ENCODE data around the gene MAST3. TPM values are rescaled to one million over a fixed set of nuclear protein-coding genes. Genes with fewer than 3 reads are reported as not detected.

MAST3 gene
- total RNA-seq, 1 donor from 2014 or later: 13.4 TPM

- TF ChIP-seq CTCF (conservative IDR thresholded peaks at IDR 0.05): no peak
- H3K27me3 Mint-ChIP-seq (ENCODE audit: low read depth): peaks cover 8% of the 10 kb centered on the region
Measured at GRCh38 chr19:18091217-18091608, 6.4 kb upstream of the MAST3 start.

DNA sequence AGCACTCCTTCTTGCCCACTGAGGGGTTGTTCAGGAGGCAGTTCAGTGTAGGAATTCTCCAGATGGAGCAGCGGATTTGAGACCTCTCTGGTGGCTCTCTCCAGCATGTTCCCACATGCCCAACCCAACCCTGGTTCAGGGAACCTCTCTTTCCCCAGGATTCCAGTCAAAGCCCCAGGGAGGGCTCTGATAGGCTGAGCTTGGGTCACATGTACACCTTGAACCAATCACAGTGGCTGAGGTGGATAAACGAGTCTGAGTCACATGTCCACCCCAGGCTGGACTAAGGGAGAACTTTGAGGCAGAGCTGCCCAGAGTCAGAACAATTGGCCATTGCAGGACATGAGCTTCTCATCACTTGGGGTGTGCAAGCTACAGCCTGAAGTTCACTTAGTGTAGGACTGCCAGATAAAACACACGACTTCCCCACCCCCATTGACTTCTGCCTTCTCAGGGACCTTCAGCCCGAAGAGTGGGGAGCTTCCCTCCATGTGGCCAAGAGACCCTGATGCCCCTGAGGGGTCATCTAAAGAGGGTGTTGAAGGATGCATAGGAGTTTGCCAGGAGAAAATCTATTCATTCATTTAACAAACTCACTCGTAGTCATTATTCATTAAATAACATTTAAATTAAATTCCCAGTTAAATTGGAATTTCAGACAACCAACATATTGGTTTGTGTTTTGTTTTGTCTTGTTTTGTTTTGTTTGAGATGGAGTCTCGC, 4.0 kb upstream of the MAST3 start:
- H3K36me3 Mint-ChIP-seq (ENCODE audit: low read depth): no peaks in the 10 kb centered on the region
- no peak for DNase-seq (ENCODE audit: low read depth, low spot score)
- peaks cover 18% of the 10 kb centered on the region for H3K4me1 Mint-ChIP-seq
- peaks cover 22% of the 10 kb centered on the region for H3K27me3 Mint-ChIP-seq (ENCODE audit: low read depth)
- H3K4me3 Mint-ChIP-seq: no peak overlapping the region
- no peak overlapping the region for H3K27ac Mint-ChIP-seq (ENCODE audit: unreplicated experiment)
- no peak for TF ChIP-seq CTCF (conservative IDR thresholded peaks at IDR 0.05)
- no peaks in the 10 kb centered on the region for H3K9me3 Mint-ChIP-seq

More at GRCh38 chr19:18091217-18091608, 6.4 kb upstream of the MAST3 start:
- no peak for DNase-seq (ENCODE audit: low read depth, low spot score)
- no peak overlapping the region for H3K4me3 Mint-ChIP-seq
- H3K36me3 Mint-ChIP-seq (ENCODE audit: low read depth): no peaks in the 10 kb centered on the region
- H3K4me1 Mint-ChIP-seq: peaks cover 20% of the 10 kb centered on the region
- H3K27ac Mint-ChIP-seq (ENCODE audit: unreplicated experiment): no peak overlapping the region
- no peaks in the 10 kb centered on the region for H3K9me3 Mint-ChIP-seq

GRCh38 chr19:18096258-18096657, 1.3 kb upstream of the MAST3 start:
- Mint-ChIP-seq H3K27me3 (ENCODE audit: low read depth) (peaks cover 44% of the 10 kb centered on the region), H3K4me3 (no peak overlapping the region), H3K4me1 (peaks cover 19% of the 10 kb centered on the region), H3K36me3 (ENCODE audit: low read depth) (no peaks in the 10 kb centered on the region), H3K9me3 (no peaks in the 10 kb centered on the region), H3K27ac (ENCODE audit: unreplicated experiment) (no peak overlapping the region)
- no peak for DNase-seq (ENCODE audit: low read depth, low spot score)
- TF ChIP-seq CTCF (conservative IDR thresholded peaks at IDR 0.05): no peak

GRCh38 chr19:18097993-18098890, 664 bp downstream of the MAST3 start:
- Mint-ChIP-seq H3K4me3 (peak overlapping the region; percentile 74), H3K27me3 (ENCODE audit: low read depth) (peaks cover 44% of the 10 kb centered on the region), H3K9me3 (no peaks in the 10 kb centered on the region), H3K36me3 (ENCODE audit: low read depth) (no peaks in the 10 kb centered on the region), H3K4me1 (peaks cover 19% of the 10 kb centered on the region), H3K27ac (ENCODE audit: unreplicated experiment) (no peak overlapping the region)
- no peak for TF ChIP-seq CTCF (conservative IDR thresholded peaks at IDR 0.05)
- no peak for DNase-seq (ENCODE audit: low read depth, low spot score)

GRCh38 chr19:18098891-18099622, 1.5 kb downstream of the MAST3 start:
- H3K27ac Mint-ChIP-seq (ENCODE audit: unreplicated experiment): no peak overlapping the region
- no peaks in the 10 kb centered on the region for H3K36me3 Mint-ChIP-seq (ENCODE audit: low read depth)
- H3K27me3 Mint-ChIP-seq (ENCODE audit: low read depth): peaks cover 42% of the 10 kb centered on the region
- H3K4me1 Mint-ChIP-seq: peaks cover 19% of the 10 kb centered on the region
- DNase-seq (ENCODE audit: low read depth, low spot score): no peak
- no peaks in the 10 kb centered on the region for H3K9me3 Mint-ChIP-seq
- TF ChIP-seq CTCF (conservative IDR thresholded peaks at IDR 0.05): no peak
- no peak overlapping the region for H3K4me3 Mint-ChIP-seq
